GM18520 (cell line): ENCODE results near the gene FAM32A.

Source experiments
- ATAC-seq: cut with Tn5 transposase; IDR thresholded peaks from one replicate; pipeline ENCODE4 v1.9.1; 2021; ENCODE audit not compliant: unreplicated experiment

Gene FAM32A

DNA sequence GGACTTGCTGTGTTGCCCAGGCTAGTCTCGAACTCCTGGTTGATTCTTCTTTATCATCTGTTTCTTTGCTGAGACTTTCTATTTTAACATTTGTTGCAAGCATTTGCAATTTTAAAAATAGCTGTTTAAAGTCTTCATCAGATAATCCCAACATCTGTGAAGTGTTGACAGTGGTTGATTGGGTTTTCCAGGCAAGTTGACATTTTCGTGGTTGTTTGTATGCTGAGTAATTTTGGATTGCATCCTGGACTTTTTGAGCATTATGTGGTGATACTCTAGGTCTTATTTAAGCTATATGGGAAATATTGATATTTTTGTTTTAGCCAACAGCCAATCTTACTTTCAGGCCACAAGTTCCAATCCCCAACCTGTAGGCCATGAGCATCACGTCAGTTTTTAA lies 37.6 kb downstream of the FAM32A start:
- no peak for ATAC-seq

DNA sequence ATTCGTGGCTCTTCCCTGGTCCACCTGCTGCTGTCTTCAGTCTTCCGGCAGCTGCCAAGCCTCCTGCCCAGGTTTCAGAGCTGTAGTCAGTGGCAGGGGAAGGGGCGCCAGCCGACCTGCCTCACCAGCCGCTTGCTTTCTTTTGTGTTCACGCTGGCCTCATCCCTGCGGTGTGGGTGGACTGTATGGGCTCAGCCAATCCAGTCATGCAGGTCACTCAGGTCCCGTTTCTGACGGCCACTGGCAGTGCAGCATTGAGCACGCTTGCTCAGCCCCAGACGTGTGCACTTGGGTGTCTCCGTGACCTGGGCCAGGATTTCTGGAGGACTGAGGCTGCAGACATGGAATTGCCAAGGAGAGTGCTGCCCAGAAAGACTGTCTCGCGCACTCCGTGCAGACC lies 38.5 kb downstream of the FAM32A start:
- no peak for ATAC-seq

DNA sequence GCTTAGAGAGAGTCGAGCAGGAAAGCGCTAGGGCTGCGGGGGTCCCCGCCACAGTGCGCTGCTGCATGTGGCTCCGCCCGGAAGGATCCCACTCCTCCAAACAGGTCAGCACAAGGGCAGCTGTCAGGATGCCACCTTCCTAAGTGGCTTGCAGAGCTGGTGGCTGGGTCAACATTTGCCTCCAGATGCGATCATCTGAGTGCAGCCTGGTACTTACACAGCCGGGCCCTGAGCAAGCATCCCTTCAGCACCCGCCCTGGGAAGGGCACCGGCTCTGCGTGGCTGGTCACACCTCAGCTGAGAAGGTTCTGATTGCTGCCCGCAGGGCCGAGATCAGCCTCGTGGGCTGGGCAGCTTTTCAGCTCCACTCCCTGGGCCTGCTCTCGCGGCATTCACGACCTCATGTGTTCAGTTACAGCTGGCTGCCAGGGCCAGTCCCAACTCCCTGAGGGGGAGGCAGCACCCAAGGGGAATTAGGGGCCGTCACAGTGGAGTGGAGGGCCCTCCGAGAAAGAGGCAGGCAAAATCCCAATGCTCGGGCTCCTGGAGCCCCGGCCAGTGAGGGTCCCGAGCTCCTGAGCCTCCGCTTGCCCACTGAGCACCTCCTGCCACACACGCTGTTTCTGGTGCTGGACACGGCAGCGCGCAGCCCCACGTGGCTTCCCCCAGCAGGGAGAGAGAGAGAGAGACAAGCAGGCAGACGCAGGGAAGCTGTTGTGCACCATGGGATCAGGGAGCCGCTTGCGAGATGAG lies 39.3 kb downstream of the FAM32A start:
- no peak for ATAC-seq

DNA sequence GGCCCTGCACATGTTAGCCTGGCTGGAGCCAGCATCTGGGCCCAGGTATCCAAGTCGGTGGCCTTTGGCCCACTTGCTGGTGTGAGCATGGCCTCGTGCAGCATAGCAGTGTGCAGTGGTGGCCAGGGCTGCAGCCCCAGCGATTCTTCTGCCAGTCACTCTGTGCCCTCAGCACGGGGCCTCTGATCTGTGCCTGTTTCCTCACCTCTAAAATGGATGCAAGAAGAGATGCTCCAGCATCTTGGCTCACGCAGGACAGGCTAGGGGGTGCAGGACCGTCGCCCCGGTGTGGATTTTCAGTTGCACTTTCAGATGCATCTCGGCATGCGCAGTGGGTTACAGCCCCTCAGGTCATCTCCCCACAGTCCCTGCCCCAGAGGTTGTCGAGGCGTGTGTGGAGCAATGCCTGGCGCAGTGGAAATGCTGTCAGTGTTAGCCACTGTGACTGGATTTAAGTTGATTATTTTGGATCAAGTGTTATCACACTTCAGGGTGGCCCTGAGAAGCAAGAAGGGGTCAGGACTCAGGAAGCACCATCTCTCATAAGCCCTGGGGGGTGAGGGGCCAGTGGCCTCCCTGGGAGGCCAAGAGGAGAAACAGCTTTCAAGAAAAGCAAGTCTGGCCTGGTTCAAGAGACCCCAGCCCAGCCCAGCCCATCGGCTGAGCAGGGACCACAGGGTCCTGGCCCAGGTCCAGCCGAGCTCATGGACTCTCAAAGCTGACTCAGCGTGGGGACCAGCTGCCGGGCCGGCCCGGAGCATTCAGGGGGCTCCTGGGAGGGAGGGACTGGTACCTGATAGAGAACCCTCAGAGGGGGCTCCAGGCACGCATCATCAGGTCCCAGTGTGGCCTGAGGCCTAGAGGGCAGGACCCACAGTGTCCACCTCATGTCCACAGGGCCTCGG lies 40.3 kb downstream of the FAM32A start:
- ATAC-seq: no peak

DNA sequence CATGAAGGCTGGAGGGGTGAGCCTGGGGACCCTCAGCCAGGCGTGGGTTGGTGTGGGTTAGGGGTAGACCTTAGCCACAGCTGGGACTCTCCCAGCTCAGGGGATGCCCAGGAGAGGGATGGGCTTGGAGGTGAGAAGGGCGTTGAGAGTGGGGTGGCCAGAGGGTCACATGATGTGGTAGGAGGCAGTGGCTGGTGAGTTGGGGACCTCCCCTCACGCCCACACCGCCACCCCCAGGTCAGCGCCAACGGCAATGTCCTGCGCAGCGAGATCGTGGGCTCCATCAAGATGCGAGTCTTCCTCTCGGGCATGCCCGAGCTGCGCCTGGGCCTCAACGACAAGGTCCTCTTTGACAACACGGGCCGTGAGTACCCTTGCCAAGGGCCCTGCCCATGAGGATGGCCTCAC lies 41.0 kb downstream of the FAM32A start:
- no peak for ATAC-seq

DNA sequence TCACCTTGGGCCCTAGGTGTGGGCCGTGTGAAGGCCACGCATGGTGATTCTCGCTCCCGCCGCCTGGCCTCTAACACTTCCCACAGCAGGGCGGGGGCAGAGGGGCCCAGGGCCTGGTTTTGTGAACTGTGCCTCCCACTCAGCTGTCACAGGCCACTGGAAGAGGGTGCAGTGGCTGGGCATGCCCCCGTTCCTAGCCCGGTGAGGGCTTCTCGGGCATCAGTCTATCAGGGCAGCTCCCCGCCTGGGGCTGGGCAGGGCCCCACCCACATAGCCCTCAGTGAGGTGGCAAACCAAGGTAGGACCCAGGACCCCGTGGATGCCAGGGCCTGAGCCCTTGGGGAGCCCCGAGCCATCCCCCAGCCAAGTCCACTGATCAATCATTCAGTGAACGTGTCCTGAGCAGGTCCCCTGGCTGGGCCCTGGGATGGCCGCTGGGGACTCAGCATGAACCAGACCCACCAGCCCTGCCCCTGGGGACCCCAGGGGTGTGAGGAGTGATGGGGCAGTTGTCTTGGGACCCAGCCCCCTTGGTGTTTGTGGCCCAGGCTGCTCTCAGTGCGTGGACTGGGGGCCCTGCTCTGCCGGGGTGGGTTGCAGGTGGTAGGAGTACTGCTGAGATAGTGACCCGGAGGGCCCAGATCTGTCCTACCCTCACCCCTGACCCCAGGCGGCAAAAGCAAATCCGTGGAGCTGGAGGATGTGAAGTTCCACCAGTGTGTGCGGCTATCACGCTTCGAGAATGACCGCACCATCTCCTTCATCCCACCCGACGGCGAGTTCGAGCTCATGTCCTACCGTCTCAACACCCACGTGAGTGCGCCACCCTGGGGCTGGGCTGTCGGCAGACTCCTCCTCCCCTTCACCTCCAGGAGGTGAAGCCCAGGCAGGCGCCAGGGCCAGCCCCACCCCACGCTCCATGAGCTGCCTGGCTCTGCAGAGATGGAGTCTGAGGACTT lies 41.9 kb downstream of the FAM32A start:
- no peak for ATAC-seq

DNA sequence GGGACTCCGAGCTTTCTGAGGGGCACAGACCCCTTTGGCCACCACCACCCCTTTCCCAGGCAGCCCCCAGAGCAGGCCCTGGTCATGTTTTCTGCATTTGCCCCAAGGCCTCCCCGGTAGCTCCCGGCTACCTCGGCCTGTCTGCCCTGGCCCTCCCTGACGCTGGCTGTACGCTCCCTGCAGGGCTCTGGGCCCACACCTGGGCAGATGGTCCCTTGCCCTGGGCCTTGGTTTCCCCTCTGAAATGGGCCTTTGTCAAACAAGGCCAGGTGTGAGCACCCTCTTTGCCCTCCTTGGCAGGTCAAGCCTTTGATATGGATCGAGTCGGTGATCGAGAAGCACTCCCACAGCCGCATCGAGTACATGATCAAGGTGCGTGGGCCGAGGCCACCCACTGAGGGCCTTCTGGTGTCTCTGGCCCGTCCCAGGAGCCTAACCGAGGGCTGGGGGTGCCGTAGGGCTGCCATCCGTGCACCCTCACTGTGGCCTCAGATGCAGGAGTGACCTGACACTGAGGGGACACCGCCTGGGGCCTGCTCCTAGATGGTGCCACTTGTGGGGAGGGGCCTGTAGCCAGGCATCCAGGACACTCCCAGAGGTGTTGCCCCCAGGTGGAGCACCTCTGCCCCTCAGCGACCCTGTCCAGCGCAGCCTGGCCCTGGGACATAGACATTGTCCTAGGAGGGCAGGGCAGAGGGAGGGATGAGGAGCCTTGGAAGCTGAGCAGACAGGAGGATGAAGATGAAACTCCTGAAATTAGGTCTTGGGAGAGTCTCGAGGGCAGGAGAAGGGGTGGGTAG lies 42.8 kb downstream of the FAM32A start:
- no peak for ATAC-seq

DNA sequence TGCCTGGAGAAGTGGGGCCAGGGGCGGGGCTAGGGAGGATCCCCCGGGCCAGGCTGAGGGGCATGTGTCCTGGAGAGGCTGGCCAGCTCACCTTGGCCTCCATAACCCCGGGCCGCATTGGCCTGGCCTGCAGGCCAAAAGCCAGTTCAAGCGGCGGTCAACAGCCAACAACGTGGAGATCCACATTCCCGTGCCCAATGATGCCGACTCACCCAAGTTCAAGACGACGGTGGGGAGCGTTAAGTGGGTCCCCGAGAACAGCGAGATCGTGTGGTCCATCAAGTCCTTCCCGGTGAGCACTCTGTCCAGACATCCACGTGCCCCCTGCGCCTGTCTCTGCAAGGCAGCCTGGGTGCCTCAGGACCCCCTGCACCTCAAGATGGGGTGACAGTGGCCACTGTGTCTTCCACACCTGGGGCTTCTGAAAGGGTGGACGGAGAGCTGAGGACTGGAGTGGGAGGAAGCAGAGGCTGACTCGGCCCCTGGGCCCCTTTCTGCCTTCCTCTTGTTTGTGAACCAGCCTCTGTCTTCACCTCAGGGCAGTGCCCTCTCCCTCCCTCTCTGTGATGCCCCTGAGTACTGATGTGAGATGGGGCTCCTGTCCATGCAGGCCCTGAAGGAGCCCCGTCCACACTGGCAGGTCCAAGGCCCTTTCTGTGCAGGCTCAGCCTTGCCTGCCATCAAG lies 43.6 kb downstream of the FAM32A start:
- no peak for ATAC-seq

DNA sequence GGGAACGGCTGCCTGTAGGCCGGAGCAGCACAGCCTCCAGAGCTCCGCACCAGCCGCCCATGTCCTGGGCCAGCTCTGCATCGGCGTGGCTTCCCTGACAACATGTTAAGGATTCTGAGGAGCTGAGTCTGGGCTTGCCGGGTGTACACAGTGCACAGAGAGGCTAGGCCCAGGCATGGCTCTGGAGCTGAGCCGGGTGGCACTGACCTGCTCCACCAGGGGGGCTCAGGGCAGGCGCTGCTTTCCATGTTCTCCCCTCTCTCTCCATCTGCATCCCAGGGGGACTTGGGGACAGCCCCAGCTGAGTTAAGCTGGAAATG lies 44.1 kb downstream of the FAM32A start:
- no peak for ATAC-seq

DNA sequence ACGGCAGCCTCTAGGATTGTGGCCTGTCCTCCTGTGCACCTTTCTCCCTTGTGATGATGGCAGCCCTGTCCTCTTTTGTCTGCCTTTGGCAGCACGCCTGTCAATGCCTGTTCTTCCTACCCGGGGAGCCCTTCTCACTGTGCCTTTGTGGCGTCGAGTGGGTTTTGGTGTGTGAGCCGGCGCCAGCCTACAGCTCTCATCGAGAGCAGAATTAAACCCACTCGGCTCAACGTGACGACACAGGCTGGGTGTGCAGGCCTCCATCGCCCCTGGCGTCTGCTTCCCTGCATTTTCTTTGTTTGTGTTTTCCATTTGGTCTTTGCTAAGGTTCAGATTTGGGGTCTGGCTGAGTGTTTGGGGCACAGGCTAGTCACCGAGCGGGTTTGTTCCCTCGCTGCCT lies 46.9 kb downstream of the FAM32A start:
- ATAC-seq: no peak

DNA sequence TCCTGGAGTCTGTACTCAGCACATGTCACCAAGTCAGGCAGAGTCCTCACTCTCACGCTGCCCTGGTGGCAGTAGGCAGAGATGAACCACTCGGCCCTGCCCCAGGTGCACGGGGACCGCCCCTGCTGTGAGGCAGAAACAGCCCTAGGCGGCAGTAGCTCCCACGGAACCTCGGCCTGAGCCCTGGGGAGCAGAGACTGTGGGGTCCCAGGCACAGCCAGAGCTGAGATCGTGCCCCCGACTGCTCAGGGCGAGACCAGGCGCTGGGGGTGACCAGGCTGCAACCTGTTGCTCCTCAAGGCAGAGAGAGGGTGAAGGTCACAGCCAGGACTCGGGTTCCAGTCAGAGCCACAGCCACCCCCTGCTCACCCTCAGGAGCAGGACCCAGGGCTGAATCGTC lies 47.4 kb downstream of the FAM32A start:
- no peak for ATAC-seq

DNA sequence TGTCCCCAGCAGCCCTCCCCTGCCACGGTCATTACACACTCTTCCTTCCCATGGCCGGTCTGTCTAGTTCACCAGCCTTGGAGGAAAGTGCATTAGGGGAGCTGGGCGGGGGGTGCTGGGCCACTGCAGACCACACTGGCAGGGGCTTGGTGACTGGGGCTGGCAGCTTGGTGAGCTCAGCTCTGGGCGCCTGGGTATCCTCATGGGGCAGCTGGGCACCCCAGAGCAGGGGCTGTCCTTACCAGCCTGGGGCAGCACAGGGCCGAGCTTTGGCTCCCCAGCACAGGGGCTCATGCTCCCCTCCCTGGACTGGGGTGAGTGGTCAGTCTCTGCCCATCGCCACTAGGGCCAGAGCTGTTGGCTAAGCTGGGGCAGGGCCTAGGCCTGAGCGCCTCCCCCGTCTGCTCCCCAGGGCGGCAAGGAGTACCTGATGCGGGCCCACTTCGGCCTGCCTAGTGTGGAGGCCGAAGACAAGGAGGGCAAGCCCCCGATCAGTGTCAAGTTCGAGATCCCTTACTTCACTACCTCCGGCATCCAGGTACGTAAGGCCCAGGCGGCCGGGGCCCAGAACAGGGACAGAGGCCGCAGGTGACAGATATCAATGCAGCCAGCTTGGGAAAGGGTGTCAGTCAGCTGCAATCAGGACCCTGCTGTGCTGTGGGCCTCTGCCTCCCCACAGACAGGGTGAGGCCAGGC lies 48.0 kb downstream of the FAM32A start:
- no peak for ATAC-seq

DNA sequence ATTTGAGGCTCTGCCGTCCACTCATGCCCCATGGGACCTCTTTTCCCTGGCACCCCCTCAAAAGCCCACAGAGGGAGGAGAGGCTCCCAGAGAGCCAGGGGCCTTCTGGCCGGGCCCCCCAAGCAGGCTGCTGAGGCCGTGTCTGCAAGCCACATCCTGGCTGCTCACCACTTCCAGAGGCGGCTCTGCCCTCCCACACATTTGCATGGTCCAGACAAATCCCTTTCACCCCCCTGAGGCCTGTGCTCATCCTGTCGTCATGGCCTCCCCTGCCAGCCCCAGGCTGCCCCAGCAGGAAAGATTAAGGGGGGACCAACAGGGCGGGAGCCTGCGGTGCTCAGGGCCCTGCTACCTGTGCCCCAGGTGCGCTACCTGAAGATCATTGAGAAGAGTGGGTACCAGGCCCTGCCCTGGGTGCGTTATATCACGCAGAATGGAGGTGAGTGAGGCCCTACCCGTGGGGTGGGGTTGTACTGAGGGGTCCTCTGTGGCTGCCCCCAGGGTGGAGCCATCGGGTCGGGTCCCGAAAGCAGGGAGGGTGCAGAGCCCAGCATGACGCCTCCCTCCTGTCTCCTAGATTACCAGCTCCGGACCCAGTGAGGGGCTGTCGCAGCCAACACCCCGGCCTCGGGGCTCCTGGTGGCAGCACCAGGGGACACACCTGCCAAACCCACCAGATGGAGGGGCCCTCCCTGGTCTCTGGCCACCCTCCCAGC lies 48.8 kb downstream of the FAM32A start:
- no peak for ATAC-seq

DNA sequence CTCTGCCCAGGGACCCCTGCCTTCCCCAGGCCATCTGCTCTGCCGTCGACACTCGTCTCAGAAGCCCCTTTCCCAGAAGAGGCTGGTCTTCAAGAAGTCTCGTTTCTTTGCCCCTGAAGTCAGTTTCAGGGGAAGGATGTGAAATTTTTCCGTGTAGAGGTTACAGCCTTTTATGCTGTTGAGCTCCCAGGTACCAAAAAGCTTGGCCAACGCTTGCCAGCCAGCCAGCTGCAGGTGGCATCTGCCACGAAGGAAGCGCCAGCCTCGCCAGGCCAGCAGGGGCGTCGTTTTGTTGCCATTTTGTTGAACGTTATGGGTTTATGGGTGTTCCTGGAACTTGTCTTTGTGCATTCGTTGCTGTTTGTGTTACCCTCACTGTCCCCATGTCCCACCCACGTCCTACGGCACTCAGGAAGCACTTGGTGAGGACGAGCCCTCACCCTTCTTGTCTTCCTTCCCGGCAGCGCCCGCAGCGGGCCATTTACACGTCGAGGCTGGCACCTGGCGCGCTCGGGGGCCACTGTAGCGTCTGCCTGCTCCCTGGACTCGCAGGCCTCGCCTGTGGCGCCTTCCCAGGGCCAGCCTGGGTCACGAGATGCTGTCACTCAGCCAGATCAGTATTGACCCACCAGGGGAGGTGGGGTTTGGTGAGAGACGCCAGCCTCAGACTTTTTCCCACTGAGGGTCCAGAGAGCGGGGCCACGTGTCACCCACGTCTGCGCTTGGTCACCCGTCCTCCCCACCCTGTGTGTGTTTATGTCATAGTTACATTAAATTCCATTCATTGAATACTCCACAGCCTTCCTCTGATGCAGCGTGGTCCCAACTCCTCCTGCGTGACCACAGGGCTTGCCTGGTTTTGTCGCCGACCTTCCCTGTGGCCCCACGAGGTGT lies 49.6 kb downstream of the FAM32A start:
- no peak for ATAC-seq

DNA sequence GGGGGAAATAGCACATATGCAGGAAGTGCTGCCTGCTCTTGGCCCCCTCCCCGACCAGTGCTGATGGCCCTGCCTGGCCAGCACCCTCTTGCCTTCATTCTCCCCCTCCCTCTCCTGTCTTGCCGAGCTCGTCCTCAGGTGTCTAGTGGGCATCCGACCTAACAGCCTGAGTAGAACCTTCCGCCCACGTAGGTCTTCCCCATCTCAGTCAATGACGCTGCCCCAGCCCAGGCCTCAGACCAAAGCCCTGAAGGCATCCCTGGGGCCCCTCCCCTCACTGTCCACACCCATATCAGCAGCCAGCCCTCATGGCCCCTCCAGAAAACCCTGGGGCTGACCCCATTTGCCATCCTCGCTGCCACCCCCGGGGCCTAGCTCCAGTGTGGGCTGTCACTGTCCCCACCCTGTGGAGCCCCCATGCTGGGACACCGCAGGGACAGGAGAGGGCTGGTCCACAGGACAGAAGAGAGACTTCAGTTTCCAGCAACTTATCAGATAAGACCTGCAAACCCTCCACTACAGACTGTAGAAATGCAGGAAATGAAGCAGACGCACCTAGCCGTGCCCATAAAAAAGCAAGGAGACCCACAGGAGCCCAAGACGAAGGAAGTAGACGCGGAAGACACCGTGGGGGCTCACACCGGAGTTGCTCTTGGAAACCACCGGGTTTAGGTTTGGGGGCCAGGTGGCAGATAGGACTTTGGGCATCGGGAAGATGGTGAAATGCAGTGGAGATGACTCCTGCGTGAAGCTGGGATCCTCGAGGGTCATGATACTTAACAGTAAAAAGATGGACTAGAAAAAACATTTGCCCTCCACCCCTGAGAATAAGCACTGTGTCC lies 50.8 kb downstream of the FAM32A start:
- ATAC-seq: no peak
